Measurements from ENCODE around the gene SLC6A18.

GRCh38 chr5:1279443-1280151, 54.4 kb downstream of the SLC6A18 start:
- TF ChIP-seq ELF1 (CRISPR knock-in tag; IDR thresholded peaks at IDR 0.05) (no peak), CAMTA2 (CRISPR knock-in tag; IDR thresholded peaks at IDR 0.05; ENCODE audit: borderline replicate concordance) (no peak), ZNF660 (CRISPR knock-in tag; IDR thresholded peaks at IDR 0.05; ENCODE audit: borderline replicate concordance, low read depth) (no peak), MAFF (IDR thresholded peaks at IDR 0.05; ENCODE audit: low read depth, low read length) (no peak), EP300 (IDR thresholded peaks at IDR 0.05; ENCODE audit: low read depth in 2 of 2, low read length in 2 of 2) (no peak), EP300 (CRISPR knock-in tag; IDR thresholded peaks at IDR 0.05; ENCODE audit: borderline replicate concordance) (no peak), CHD2 (IDR thresholded peaks at IDR 0.05; ENCODE audit: low read depth, low read length) (no peak)

Data from HepG2 (cell line).